ENCODE data around the gene CEND1.

CEND1 gene

GRCh38 chr11:837189-837989 lies 47.5 kb upstream of the CEND1 start:
- Histone ChIP-seq H3K27me3 (ENCODE audit: low read depth, low read length) (no peaks in the 10 kb centered on the region), H3K9ac (ENCODE audit: low read length) (no peak overlapping the region), H3K79me2 (ENCODE audit: low read length) (peaks cover 33% of the 10 kb centered on the region), H3K4me1 (ENCODE audit: low read length) (peaks cover 14% of the 10 kb centered on the region), H3K4me3 (ENCODE audit: low read length) (no peak overlapping the region), H3K27ac (ENCODE audit: low read length) (no peak overlapping the region), H3K9me3 (ENCODE audit: insufficient read depth, low read length) (no peaks in the 10 kb centered on the region), H3K36me3 (replicated peaks; ENCODE audit: low read depth, low read length) (peaks cover 13% of the 10 kb centered on the region), H2AFZ (ENCODE audit: low read depth, low read length) (no peak overlapping the region), H4K20me1 (ENCODE audit: insufficient read depth, low read length) (peaks cover 19% of the 10 kb centered on the region), H3K4me2 (ENCODE audit: low read length) (no peak overlapping the region)
- no peak for TF ChIP-seq EZH2phosphoT487 (IDR thresholded peaks at IDR 0.05; ENCODE audit: low read depth)
- TF ChIP-seq CTCF (IDR thresholded peaks at IDR 0.05; ENCODE audit: low read depth, low read length), result no peak

- H3K27me3 ChIP-seq (ENCODE audit: low read depth, low read length), result no peaks in the 10 kb centered on the region
- H2AFZ ChIP-seq (ENCODE audit: low read depth, low read length), result no peak overlapping the region
- peaks cover 19% of the 10 kb centered on the region for H4K20me1 ChIP-seq (ENCODE audit: insufficient read depth, low read length)
- no peak overlapping the region for H3K4me3 ChIP-seq (ENCODE audit: low read length)
- no peak overlapping the region for H3K27ac ChIP-seq (ENCODE audit: low read length)
- no peak overlapping the region for H3K9ac ChIP-seq (ENCODE audit: low read length)
- H3K9me3 ChIP-seq (ENCODE audit: insufficient read depth, low read length), result no peaks in the 10 kb centered on the region
- TF ChIP-seq CTCF (IDR thresholded peaks at IDR 0.05; ENCODE audit: low read depth, low read length), result no peak
- TF ChIP-seq EZH2phosphoT487 (IDR thresholded peaks at IDR 0.05; ENCODE audit: low read depth), result no peak
- H3K79me2 ChIP-seq (ENCODE audit: low read length), result peaks cover 27% of the 10 kb centered on the region
- peaks cover 13% of the 10 kb centered on the region for H3K36me3 ChIP-seq (replicated peaks; ENCODE audit: low read depth, low read length)
- peaks cover 21% of the 10 kb centered on the region for H3K4me1 ChIP-seq (ENCODE audit: low read length)
- no peak overlapping the region for H3K4me2 ChIP-seq (ENCODE audit: low read length)
Measured at GRCh38 chr11:836700-837099, 46.8 kb upstream of the CEND1 start.

GRCh38 chr11:836274-836673 lies 46.4 kb upstream of the CEND1 start:
- H4K20me1 ChIP-seq (ENCODE audit: insufficient read depth, low read length), result peaks cover 19% of the 10 kb centered on the region
- H3K27ac ChIP-seq (ENCODE audit: low read length), result no peak overlapping the region
- H3K4me3 ChIP-seq (ENCODE audit: low read length), result no peak overlapping the region
- H3K79me2 ChIP-seq (ENCODE audit: low read length), result peaks cover 23% of the 10 kb centered on the region
- H3K4me1 ChIP-seq (ENCODE audit: low read length), result peaks cover 19% of the 10 kb centered on the region
- H2AFZ ChIP-seq (ENCODE audit: low read depth, low read length), result no peak overlapping the region
- H3K9me3 ChIP-seq (ENCODE audit: insufficient read depth, low read length), result no peaks in the 10 kb centered on the region
- no peak overlapping the region for H3K9ac ChIP-seq (ENCODE audit: low read length)
- TF ChIP-seq EZH2phosphoT487 (IDR thresholded peaks at IDR 0.05; ENCODE audit: low read depth) (no peak), CTCF (IDR thresholded peaks at IDR 0.05; ENCODE audit: low read depth, low read length) (no peak)
- H3K36me3 ChIP-seq (replicated peaks; ENCODE audit: low read depth, low read length), result peaks cover 13% of the 10 kb centered on the region
- H3K4me2 ChIP-seq (ENCODE audit: low read length), result no peak overlapping the region
- H3K27me3 ChIP-seq (ENCODE audit: low read depth, low read length), result no peaks in the 10 kb centered on the region

GRCh38 chr11:834371-835316 lies 44.8 kb upstream of the CEND1 start:
- Histone ChIP-seq H4K20me1 (ENCODE audit: insufficient read depth, low read length) (peaks cover 8% of the 10 kb centered on the region; the same call in 1 of the 2 replicates), H3K27me3 (ENCODE audit: low read depth, low read length) (no peaks in the 10 kb centered on the region), H3K36me3 (replicated peaks; ENCODE audit: low read depth, low read length) (peaks cover 9% of the 10 kb centered on the region), H3K79me2 (ENCODE audit: low read length) (peaks cover 9% of the 10 kb centered on the region), H3K27ac (ENCODE audit: low read length) (no peak overlapping the region), H3K4me3 (ENCODE audit: low read length) (no peak overlapping the region), H3K4me1 (ENCODE audit: low read length) (peaks cover 16% of the 10 kb centered on the region), H3K9me3 (ENCODE audit: insufficient read depth, low read length) (no peaks in the 10 kb centered on the region), H3K9ac (ENCODE audit: low read length) (no peak overlapping the region), H2AFZ (ENCODE audit: low read depth, low read length) (no peak overlapping the region), H3K4me2 (ENCODE audit: low read length) (no peak overlapping the region)
- TF ChIP-seq EZH2phosphoT487 (IDR thresholded peaks at IDR 0.05; ENCODE audit: low read depth) (no peak), CTCF (IDR thresholded peaks at IDR 0.05; ENCODE audit: low read depth, low read length) (no peak)
